ENCODE measurements around the gene PAK5.

DNA sequence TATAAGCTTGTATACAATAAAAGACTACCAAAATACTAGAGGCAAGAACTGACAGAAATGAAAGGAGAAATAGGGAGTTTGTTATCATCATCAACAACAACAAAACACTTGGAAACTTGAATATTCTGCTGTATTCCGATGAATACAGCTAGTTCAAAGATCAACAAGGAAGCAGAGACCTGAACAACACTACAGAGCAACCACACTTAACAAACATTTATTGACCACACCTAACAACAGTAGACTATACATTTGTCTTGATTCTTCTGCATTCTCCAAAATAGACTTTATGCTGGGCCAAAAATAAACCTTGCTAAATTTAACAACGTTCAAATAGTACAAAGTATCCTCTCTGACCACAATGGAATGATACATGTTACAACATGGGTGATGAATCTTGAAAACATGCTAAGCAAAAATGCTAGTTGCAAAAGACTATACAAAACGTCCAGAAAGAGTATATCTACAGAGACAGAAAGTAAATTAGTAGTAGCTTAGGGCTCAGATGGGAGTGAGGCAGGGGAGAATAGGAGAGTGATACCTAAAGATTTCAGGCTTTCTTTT, 39.1 kb upstream of the PAK5 start:
- TF ChIP-seq, protein P1, sequence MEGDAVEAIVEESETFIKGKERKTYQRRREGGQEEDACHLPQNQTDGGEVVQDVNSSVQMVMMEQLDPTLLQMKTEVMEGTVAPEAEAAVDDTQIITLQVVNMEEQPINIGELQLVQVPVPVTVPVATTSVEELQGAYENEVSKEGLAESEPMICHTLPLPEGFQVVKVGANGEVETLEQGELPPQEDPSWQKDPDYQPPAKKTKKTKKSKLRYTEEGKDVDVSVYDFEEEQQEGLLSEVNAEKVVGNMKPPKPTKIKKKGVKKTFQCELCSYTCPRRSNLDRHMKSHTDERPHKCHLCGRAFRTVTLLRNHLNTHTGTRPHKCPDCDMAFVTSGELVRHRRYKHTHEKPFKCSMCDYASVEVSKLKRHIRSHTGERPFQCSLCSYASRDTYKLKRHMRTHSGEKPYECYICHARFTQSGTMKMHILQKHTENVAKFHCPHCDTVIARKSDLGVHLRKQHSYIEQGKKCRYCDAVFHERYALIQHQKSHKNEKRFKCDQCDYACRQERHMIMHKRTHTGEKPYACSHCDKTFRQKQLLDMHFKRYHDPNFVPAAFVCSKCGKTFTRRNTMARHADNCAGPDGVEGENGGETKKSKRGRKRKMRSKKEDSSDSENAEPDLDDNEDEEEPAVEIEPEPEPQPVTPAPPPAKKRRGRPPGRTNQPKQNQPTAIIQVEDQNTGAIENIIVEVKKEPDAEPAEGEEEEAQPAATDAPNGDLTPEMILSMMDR (IDR thresholded peaks at IDR 0.05; ENCODE audit: insufficient read depth, low read length, poor library complexity, severe bottlenecking), result no peak
- no peak for TF ChIP-seq EZH2phosphoT487 (conservative IDR thresholded peaks at IDR 0.05; ENCODE audit: low read length)

All from SU-DHL-6 (cell line).